Activated CD4-positive, alpha-beta T cell treated with anti-CD3 and anti-CD28 coated beads, Interleukin-2, amount 50 U/mL, for 1 hour (primary cell): ENCODE results near the gene KRTAP6-3.

Source experiments
- DNase-seq: peaks from one replicate; pipeline ENCODE4 v3.0.0-alpha.2; 2020

The KRTAP6-3 gene

DNA sequence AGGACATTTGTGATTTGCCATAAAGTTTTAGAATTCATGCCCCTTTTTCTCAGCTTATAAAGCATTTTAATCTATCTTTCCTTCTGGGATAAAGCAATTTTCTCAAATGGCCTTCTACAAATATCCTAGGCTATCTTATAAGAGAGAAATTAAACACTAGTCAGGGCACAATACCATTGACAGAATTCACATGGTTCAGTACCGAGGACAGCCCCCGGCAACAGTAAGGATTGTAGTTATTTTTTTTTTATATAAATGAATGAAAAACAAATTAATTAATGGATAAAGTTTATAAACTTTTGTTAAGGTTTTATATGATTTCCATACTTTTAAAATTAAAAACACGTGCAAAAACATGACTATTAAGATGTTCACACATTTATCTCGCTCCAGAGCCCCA, 35.9 kb downstream of the KRTAP6-3 start:
- no peak for DNase-seq

DNA sequence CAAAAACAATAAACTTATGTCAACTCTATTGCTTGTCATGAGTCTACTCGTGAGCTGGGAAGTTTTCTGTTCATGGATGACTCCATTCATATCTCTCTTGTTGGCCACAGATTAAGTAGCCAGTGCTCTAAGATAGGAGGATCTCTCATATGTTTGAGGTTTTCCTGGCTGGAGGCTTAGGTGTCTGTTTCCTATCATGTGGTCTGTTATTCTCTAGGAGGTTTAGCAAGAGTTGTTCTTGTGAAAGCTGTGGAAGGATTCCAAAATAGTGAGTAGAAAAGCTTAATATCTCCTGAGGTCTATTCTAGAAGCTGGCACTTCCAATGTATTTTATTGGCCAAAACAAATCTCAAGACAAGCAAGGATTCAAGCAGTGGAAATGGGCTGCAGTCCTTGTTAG, 37.0 kb downstream of the KRTAP6-3 start:
- DNase-seq: no peak

GRCh38 chr21:30634906-30635305, 42.7 kb downstream of the KRTAP6-3 start, which contains the start of gene KRTAP20-2:
TSS of gene KRTAP20-2 (plus strand) at chr21:30635206. CDS start at chr21:30635264, 58 bp downstream.
- no peak for DNase-seq

GRCh38 chr21:30638686-30639085, 46.4 kb downstream of the KRTAP6-3 start:
- DNase-seq: no peak

DNA sequence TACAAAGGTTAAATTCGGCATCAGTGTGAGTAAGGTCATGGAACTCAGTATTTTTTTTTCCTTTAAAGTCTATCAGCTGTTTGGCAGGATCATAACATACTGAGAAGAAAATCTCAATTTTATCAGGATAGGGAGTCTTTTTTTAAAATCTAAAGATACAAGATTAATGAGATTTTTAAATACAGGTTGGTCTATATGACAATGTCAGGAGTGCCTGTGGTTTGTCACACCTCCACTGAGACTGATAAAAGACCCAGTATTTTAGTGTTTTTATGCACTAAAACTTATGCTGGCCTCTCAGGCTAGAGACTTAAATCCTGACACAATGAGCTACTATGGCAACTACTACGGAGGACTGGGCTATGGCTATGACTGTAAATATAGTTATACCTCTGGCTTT, 50.3 kb downstream of the KRTAP6-3 start, which contains the start of gene KRTAP20-3:
Gene KRTAP20-3 (plus strand): TSS at position 301 of the 400 bp plus-strand sequence.
- no peak for DNase-seq
